GM12865 (cell line): ENCODE results near the gene HSPA2.

ENCODE experiments used
- DNase-seq: peaks from one replicate; pipeline ENCODE4 v3.0.0; 2010; ENCODE audit warnings: low read depth
- H3K4me3 ChIP-seq: 2 replicates; pipeline ENCODE4 v1.5.1; 2011; ENCODE audit warnings: mild to moderate bottlenecking, low read depth, low read length, control low read depth
- CTCF ChIP-seq: IDR thresholded peaks from 2 replicates; pipeline ENCODE4 v1.5.1; 2011; ENCODE audit warnings: low read length, control low read depth, low read depth, inconsistent platforms; ENCODE audit not compliant: insufficient read depth; ENCODE audit errors: missing control alignments

Gene HSPA2

GRCh38 chr14:64540208-64541202, at the start of gene HSPA2:
TSS of gene HSPA2 (plus strand) at chr14:64540741. CDS start at chr14:64540850, 109 bp downstream.
- H3K4me3 ChIP-seq, result peak within 1 kb of the TSS; percentile 82
- TF ChIP-seq CTCF, result peak; percentile 68
- DNase-seq, result peak; percentile 99

GRCh38 chr14:64491637-64492036, 48.9 kb upstream of the HSPA2 start:
- no peak overlapping the region for H3K4me3 ChIP-seq
- no peak for TF ChIP-seq CTCF
- no peak for DNase-seq

GRCh38 chr14:64493455-64493854, 47.1 kb upstream of the HSPA2 start:
- no peak for DNase-seq
- no peak overlapping the region for H3K4me3 ChIP-seq
- no peak for TF ChIP-seq CTCF

- DNase-seq, result no peak
- no peak for TF ChIP-seq CTCF
Observed at GRCh38 chr14:64495252-64495651, 45.3 kb upstream of the HSPA2 start.

GRCh38 chr14:64496764-64497163, 43.8 kb upstream of the HSPA2 start:
- H3K4me3 ChIP-seq, result no peak overlapping the region
- DNase-seq, result no peak
- no peak for TF ChIP-seq CTCF

More at GRCh38 chr14:64495252-64495651, 45.3 kb upstream of the HSPA2 start:
- H3K4me3 ChIP-seq, result no peak overlapping the region

- no peak for TF ChIP-seq CTCF
- no peak for DNase-seq
- H3K4me3 ChIP-seq, result peak overlapping the region; percentile 68; the same call in 1 of the 2 replicates
Observed at GRCh38 chr14:64500088-64500487, 40.5 kb upstream of the HSPA2 start.
